GM19455 (cell line): ENCODE data around the gene TRMT2A.
"Not testable (repeated sequence)": the region's sequence is repeated elsewhere in the genome, so short reads cannot be mapped to it uniquely, and the experiment has no call there.

Experiments
- ATAC-seq: cut with Tn5 transposase; IDR thresholded peaks from one replicate; pipeline ENCODE4 v1.9.1; 2021; ENCODE audit not compliant: unreplicated experiment

Gene TRMT2A

GRCh38 chr22:20116951-20117632 lies at the start of gene TRMT2A:
Gene TRMT2A (minus strand): TSS chr22:20117226. CDS start chr22:20116906, 320 bp downstream.
- ATAC-seq: peak; percentile 61

GRCh38 chr22:20166703-20167102 lies 49.7 kb upstream of the TRMT2A start:
- no peak for ATAC-seq

- no peak for ATAC-seq
Measured at GRCh38 chr22:20165913-20166312, 48.9 kb upstream of the TRMT2A start.

- ATAC-seq: no peak
Measured at GRCh38 chr22:20165421-20165820, 48.4 kb upstream of the TRMT2A start.

- ATAC-seq: no peak
Measured at GRCh38 chr22:20164863-20165262, 47.8 kb upstream of the TRMT2A start.

GRCh38 chr22:20160041-20160440 lies 43.0 kb upstream of the TRMT2A start:
- no peak for ATAC-seq

- not testable (repeated sequence) for ATAC-seq
Measured at GRCh38 chr22:20159531-20159930, 42.5 kb upstream of the TRMT2A start.

- no peak for ATAC-seq
Measured at GRCh38 chr22:20159076-20159475, 42.0 kb upstream of the TRMT2A start.

GRCh38 chr22:20158391-20159036 lies 41.5 kb upstream of the TRMT2A start:
- no peak for ATAC-seq

GRCh38 chr22:20157430-20158183 lies 40.6 kb upstream of the TRMT2A start:
- no peak for ATAC-seq

- ATAC-seq: no peak
Measured at GRCh38 chr22:20156611-20157429, 39.8 kb upstream of the TRMT2A start.

GRCh38 chr22:20156042-20156389 lies 39.0 kb upstream of the TRMT2A start:
- ATAC-seq: no peak

GRCh38 chr22:20155330-20156041 lies 38.5 kb upstream of the TRMT2A start:
- no peak for ATAC-seq

GRCh38 chr22:20154602-20155187 lies 37.7 kb upstream of the TRMT2A start:
- no peak for ATAC-seq

- ATAC-seq: no peak
Measured at GRCh38 chr22:20153945-20154344, 36.9 kb upstream of the TRMT2A start.

GRCh38 chr22:20152464-20152890 lies 35.5 kb upstream of the TRMT2A start:
- no peak for ATAC-seq

GRCh38 chr22:20151276-20151588 lies 34.2 kb upstream of the TRMT2A start:
- no peak for ATAC-seq

GRCh38 chr22:20150381-20151275 lies 33.6 kb upstream of the TRMT2A start, which contains the start of gene CCDC188:
Gene CCDC188 (minus strand): TSS chr22:20151055. CDS start chr22:20150986, 69 bp downstream.
- ATAC-seq: no peak
